Brain microvascular endothelial cell (primary cell): ENCODE results near the gene ALDH1B1.

ENCODE experiments used
- DNase-seq: peaks from one replicate; pipeline ENCODE4 v3.0.0-alpha.2; 2020
- H3K27ac ChIP-seq: fragments of 250-450 bp; sonication (Bioruptor Pico); 2 replicates; pipeline ENCODE4 v1.5.1; 2020; ENCODE audit warnings: mild to moderate bottlenecking, moderate library complexity
- H3K27me3 ChIP-seq: fragments of 250-450 bp; sonication (Bioruptor Pico); replicated peaks from 2 replicates; pipeline ENCODE4 v1.5.1; 2020; ENCODE audit warnings: mild to moderate bottlenecking
- H3K36me3 ChIP-seq: fragments of 250-450 bp; sonication (Bioruptor Pico); replicated peaks from 2 replicates; pipeline ENCODE4 v1.5.1; 2020; ENCODE audit warnings: mild to moderate bottlenecking
- H3K4me3 ChIP-seq: 2 replicates; pipeline ENCODE4 v1.5.1; 2011; ENCODE audit warnings: low read depth, mild to moderate bottlenecking, control low read depth, low read length, moderate library complexity
- in situ Hi-C: cut with HindIII; loops from 2 replicates; pipeline ENCODE4 v1.10.0; 2017; ENCODE audit warnings: low sequenced_read_pairs, low pct_ligation_motif_present
- TF ChIP-seq, protein P1 (sequence below): IDR thresholded peaks from 2 replicates; pipeline ENCODE4 v1.5.1; 2011; ENCODE audit warnings: low read depth, mild to moderate bottlenecking, moderate library complexity, low read length, control low read depth, inconsistent platforms; ENCODE audit errors: missing control alignments

The ALDH1B1 gene

DNA sequence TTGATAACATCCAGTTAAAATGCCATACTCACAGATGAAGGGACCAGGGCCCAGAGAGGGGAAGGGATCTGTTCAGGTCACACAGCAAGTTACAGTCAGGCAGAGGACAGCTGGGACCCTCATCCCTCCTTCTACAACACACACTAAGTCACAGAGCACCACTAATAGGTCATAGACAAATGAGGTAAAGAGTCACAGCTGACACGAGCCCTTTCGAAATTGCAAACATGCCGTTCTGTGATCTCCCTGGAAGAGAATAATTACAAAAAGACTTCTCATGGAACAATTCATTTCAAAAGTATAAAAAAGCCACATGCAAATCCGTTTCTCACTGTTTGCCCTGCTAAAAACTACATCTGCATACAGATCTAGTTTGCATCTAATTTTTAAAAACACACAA lies 16.2 kb downstream of the ALDH1B1 start:
- Histone ChIP-seq H3K27me3 (peaks cover 30% of the 10 kb centered on the region), H3K36me3 (no peaks in the 10 kb centered on the region), H3K4me3 (no peak overlapping the region), H3K27ac (no peak overlapping the region)
- TF ChIP-seq, protein P1, sequence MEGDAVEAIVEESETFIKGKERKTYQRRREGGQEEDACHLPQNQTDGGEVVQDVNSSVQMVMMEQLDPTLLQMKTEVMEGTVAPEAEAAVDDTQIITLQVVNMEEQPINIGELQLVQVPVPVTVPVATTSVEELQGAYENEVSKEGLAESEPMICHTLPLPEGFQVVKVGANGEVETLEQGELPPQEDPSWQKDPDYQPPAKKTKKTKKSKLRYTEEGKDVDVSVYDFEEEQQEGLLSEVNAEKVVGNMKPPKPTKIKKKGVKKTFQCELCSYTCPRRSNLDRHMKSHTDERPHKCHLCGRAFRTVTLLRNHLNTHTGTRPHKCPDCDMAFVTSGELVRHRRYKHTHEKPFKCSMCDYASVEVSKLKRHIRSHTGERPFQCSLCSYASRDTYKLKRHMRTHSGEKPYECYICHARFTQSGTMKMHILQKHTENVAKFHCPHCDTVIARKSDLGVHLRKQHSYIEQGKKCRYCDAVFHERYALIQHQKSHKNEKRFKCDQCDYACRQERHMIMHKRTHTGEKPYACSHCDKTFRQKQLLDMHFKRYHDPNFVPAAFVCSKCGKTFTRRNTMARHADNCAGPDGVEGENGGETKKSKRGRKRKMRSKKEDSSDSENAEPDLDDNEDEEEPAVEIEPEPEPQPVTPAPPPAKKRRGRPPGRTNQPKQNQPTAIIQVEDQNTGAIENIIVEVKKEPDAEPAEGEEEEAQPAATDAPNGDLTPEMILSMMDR, result no peak
- DNase-seq, result no peak
- in situ Hi-C loops, result no loop called here

DNA sequence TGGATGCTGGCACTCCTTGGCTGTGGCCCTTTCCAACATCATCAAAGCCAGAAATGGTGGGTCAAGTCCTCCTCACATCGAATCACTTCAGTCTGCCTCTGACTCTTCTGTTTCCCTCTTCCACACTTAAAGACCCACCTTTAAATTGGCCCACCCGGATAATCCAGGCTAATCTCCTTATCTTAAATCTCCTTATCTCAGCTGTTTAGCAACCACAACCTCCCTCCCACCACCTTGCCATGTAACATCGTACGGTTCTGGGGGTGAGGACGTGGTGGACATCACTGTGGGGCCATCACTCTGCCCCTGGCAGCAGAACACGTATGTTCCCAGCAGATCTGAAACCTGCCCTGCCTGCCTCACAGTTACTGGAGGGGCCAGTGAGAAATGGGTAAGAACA lies 20.2 kb downstream of the ALDH1B1 start:
- H3K36me3 ChIP-seq, result no peaks in the 10 kb centered on the region
- in situ Hi-C loops, result no loop called here
- H3K27me3 ChIP-seq, result peaks cover 42% of the 10 kb centered on the region
- TF ChIP-seq, protein P1, result no peak
- H3K4me3 ChIP-seq, result no peak overlapping the region
- no peak overlapping the region for H3K27ac ChIP-seq
- DNase-seq, result no peak

DNA sequence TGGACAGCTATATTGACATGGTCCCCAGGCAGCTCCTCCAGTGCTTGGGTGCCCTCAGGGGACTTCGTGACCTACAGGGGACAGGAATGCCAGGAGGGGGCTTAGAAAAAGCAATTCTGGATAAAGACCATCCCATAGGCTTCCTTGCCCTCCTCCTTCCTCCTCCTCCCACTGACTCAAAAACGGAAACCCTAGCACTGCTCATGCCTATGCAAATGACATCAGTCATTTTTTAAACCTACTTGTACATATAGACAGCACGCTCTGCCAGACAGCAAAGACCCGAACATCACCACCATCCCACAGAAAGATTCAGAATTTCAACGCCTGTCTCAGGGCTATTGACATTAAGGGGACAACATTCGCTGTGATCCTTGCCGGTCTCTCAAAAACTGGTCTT lies 20.8 kb downstream of the ALDH1B1 start:
- TF ChIP-seq, protein P1, result no peak
- in situ Hi-C loops, result no loop called here
- Histone ChIP-seq H3K27ac (no peak overlapping the region), H3K36me3 (no peaks in the 10 kb centered on the region), H3K4me3 (no peak overlapping the region), H3K27me3 (peaks cover 42% of the 10 kb centered on the region)
- no peak for DNase-seq

DNA sequence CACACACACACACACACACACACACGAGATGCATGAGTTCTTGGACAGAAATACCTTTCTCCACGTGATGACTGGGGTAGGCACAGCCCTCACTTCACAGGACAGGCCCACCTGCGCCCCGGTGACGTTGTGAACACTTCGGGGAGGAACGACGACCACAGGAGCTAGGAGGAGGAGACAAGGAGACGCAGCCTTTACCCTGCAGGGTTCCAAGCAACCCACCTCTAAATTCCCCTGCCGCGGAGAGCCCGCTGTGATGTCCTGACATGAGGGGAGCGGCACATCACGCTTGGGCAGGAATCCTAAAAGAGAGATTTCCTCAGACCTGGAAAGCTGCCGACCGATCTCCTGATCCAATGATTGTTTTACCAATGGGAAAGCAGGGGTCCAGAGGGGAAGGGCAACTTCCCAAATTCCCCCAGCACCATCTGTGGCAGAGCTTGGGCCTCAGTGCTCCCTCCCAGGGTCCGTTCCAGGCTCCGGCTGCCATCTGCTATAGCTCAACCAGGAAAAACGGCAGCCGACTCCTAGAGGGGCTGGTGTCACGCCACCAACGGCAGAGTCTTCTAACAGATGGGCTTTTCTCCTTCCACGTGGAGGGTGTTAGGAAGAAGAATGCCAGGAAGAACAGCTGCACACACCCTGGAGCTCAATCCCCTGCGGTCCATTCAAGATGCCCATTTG lies 21.7 kb downstream of the ALDH1B1 start:
- TF ChIP-seq, protein P1, result no peak
- H3K27ac ChIP-seq, result no peak overlapping the region
- H3K36me3 ChIP-seq, result no peaks in the 10 kb centered on the region
- no peak overlapping the region for H3K4me3 ChIP-seq
- H3K27me3 ChIP-seq, result peaks cover 39% of the 10 kb centered on the region
- in situ Hi-C loops, result no loop called here
- no peak for DNase-seq

DNA sequence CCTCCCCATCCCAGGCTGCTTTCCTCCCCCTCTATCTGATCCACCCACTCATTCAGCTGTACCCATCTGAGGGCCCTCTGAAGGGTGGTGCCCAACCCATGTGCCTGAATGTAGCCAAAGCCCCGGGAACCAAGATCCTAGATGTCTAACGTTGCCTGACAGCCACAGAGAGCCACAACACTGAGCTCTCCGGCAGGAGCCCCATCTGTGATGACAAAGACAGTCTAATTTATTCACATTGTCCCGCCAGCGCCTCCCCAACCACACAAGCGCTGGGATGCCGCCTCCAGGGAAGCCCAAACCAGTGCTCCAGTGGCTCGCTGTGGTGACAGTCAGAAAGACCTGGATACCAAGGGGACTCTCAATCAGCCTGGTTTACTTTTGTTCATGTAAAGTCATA lies 23.4 kb downstream of the ALDH1B1 start:
- TF ChIP-seq, protein P1, result no peak
- no peak for DNase-seq
- H3K27me3 ChIP-seq, result peaks cover 39% of the 10 kb centered on the region
- in situ Hi-C loops, result no loop called here
- H3K4me3 ChIP-seq, result no peak overlapping the region
- no peaks in the 10 kb centered on the region for H3K36me3 ChIP-seq
- H3K27ac ChIP-seq, result no peak overlapping the region

DNA sequence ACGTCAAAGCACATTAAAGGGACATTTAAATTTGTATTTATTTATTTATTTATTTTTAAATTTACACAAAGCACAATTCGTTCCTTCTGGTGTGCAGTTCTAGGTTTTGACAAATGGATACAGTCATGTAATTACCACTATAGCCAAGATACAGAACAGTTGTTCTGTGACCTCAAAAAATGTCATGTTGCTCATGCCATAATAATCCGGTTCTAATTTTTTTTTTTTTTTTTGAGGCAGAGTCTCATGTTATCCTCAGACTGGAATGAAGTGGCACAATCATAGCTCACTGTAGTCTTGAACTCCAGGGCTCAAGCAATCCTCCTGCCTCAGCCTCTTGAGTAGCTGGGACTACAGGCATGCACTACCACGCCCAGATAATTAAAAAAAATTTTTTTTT lies 24.0 kb downstream of the ALDH1B1 start:
- no peak overlapping the region for H3K27ac ChIP-seq
- TF ChIP-seq, protein P1, result no peak
- no peak for DNase-seq
- no peak overlapping the region for H3K4me3 ChIP-seq
- in situ Hi-C loops, result no loop called here
- H3K27me3 ChIP-seq, result peaks cover 39% of the 10 kb centered on the region
- H3K36me3 ChIP-seq, result no peaks in the 10 kb centered on the region
